Spinal cord (tissue), 10 donors: ENCODE results near the gene BCL7C. TPM values are rescaled to one million over a fixed set of nuclear protein-coding genes. Genes with fewer than 3 reads are reported as not detected.
"Not testable (repeated sequence)": the region's sequence is repeated elsewhere in the genome, so short reads cannot be mapped to it uniquely, and the experiment has no call there.

Experiments used
- DNase-seq, 6 donors: peaks; one replicate each; pipeline versions ENCODE4 v3.0.0 to v3.0.0-alpha.2; 2013 to 2015; ENCODE audit warnings: low spot score in 6 of 6, low read depth in 4 of 6
- H3K27ac ChIP-seq: one replicate; pipeline ENCODE4 v1.5.1; 2013; ENCODE audit warnings: low read depth, low read length, control low read depth
- H3K27me3 ChIP-seq: one replicate; pipeline ENCODE4 v1.6.1; 2013; ENCODE audit warnings: low read length; ENCODE audit not compliant: control insufficient read depth, insufficient read depth
- H3K36me3 ChIP-seq: one replicate; pipeline ENCODE4 v1.6.1; 2013; ENCODE audit warnings: low read length; ENCODE audit not compliant: control insufficient read depth, insufficient read depth
- H3K4me1 ChIP-seq: one replicate; pipeline ENCODE4 v1.6.1; 2013; ENCODE audit warnings: low read length; ENCODE audit not compliant: control insufficient read depth, insufficient read depth
- H3K4me3 ChIP-seq: one replicate; pipeline ENCODE4 v1.5.1; 2013; ENCODE audit warnings: low read depth, low read length, control low read depth
- H3K9me3 ChIP-seq: one replicate; pipeline ENCODE4 v1.6.1; 2013; ENCODE audit warnings: low read length; ENCODE audit not compliant: control insufficient read depth, insufficient read depth
- WGBS: methylation state at CpG from one replicate; pipeline ENCODE4 v1.1.5; 2013; ENCODE audit warnings: missing lambda C conversion rate; ENCODE audit not compliant: insufficient coverage; 5-methylcytosine and 5-hydroxymethylcytosine counted together
- polyA plus RNA-seq, 2 donors: library from polyadenylated mRNA; unstranded; fragments of 120-200 nt; gene quantifications; one replicate each; pipeline ENCODE4 v1.2.1, GENCODE V29; 2013; ENCODE audit not compliant: insufficient read length in 2 of 2
- total RNA-seq, 2 donors: library from RNA; depleted of rRNA in 1 of 2; stranded (reverse); fragments of 120-200 nt in 1 of 2; fragments of >200 nt in 1 of 2; gene quantifications; one replicate each; pipeline versions ENCODE4 v1.2.3 to v1.2.4, GENCODE V29; 2013 to 2014
- donor health status: healthy.

BCL7C gene
- total and polyA plus RNA-seq, 4 donors, result 27.0 to 71.7 (median 44.0) TPM

- Histone ChIP-seq H3K27me3 (no peaks in the 10 kb centered on the region), H3K27ac (peak overlapping the region; percentile 90), H3K9me3 (no peaks in the 10 kb centered on the region), H3K36me3 (peaks cover 34% of the 10 kb centered on the region), H3K4me3 (peak overlapping the region; percentile 80), H3K4me1 (peaks cover 23% of the 10 kb centered on the region)
- peak; percentile 83 to 98 (median 88) for DNase-seq
- WGBS, result under 1% methylated on average over 82 of the region's 85 CpGs
Observed at GRCh38 chr16:30874821-30875717, 18.8 kb downstream of the BCL7C start.

- Histone ChIP-seq H3K9me3 (no peaks in the 10 kb centered on the region), H3K27me3 (no peaks in the 10 kb centered on the region), H3K27ac (peak overlapping the region; percentile 90), H3K4me3 (peak overlapping the region; percentile 80), H3K36me3 (peaks cover 30% of the 10 kb centered on the region), H3K4me1 (peaks cover 23% of the 10 kb centered on the region)
- 19% methylated on average over 23 of the region's 23 CpGs for WGBS
- no peak for DNase-seq
Observed at GRCh38 chr16:30874244-30874820, 19.5 kb downstream of the BCL7C start.

- Histone ChIP-seq H3K4me3 (no peak overlapping the region), H3K27ac (no peak overlapping the region), H3K4me1 (peaks cover 10% of the 10 kb centered on the region), H3K27me3 (no peaks in the 10 kb centered on the region), H3K36me3 (peaks cover 17% of the 10 kb centered on the region), H3K9me3 (no peaks in the 10 kb centered on the region)
- DNase-seq, result no peak
- 95% methylated on average over 6 of the region's 6 CpGs for WGBS
Observed at GRCh38 chr16:30870904-30871303, 23.0 kb downstream of the BCL7C start.

- H3K36me3 ChIP-seq, result peaks cover 16% of the 10 kb centered on the region
- H3K27me3 ChIP-seq, result no peaks in the 10 kb centered on the region
- no peak for DNase-seq
- H3K9me3 ChIP-seq, result no peaks in the 10 kb centered on the region
- WGBS, result no CpG with 5 or more reads among the region's 5 CpGs
- no peaks in the 10 kb centered on the region for H3K4me1 ChIP-seq
- H3K27ac ChIP-seq, result no peak overlapping the region
- H3K4me3 ChIP-seq, result no peak overlapping the region
Observed at GRCh38 chr16:30867747-30868146, 26.1 kb downstream of the BCL7C start.

- Histone ChIP-seq H3K36me3 (peaks cover 11% of the 10 kb centered on the region), H3K27me3 (no peaks in the 10 kb centered on the region), H3K4me1 (no peaks in the 10 kb centered on the region), H3K27ac (no peak overlapping the region), H3K9me3 (no peaks in the 10 kb centered on the region), H3K4me3 (no peak overlapping the region)
- 80% methylated on average over 5 of the region's 6 CpGs for WGBS
- DNase-seq, result no peak
Observed at GRCh38 chr16:30866031-30866430, 27.8 kb downstream of the BCL7C start.

GRCh38 chr16:30863178-30863577 is 30.7 kb downstream of the BCL7C start:
- 86% methylated on average over 1 of the region's 3 CpGs for WGBS
- H3K4me3 ChIP-seq, H3K27me3 ChIP-seq, H3K9me3 ChIP-seq, H3K36me3 ChIP-seq, H3K4me1 ChIP-seq, H3K27ac ChIP-seq, DNase-seq: not testable (repeated sequence)

- not testable (repeated sequence) for H3K4me1 ChIP-seq, DNase-seq, H3K27me3 ChIP-seq, H3K27ac ChIP-seq, H3K9me3 ChIP-seq, H3K36me3 ChIP-seq, H3K4me3 ChIP-seq
- 85% methylated on average over 2 of the region's 7 CpGs for WGBS
Observed at GRCh38 chr16:30860729-30861128, 33.1 kb downstream of the BCL7C start.

- peaks cover 8% of the 10 kb centered on the region for H3K36me3 ChIP-seq
- no peaks in the 10 kb centered on the region for H3K4me1 ChIP-seq
- H3K27ac ChIP-seq, result no peak overlapping the region
- no peak for DNase-seq
- H3K4me3 ChIP-seq, result no peak overlapping the region
- H3K27me3 ChIP-seq, result no peaks in the 10 kb centered on the region
- 100% methylated on average over 1 of the region's 4 CpGs for WGBS
- no peaks in the 10 kb centered on the region for H3K9me3 ChIP-seq
Observed at GRCh38 chr16:30858829-30859423, 35.0 kb downstream of the BCL7C start.

GRCh38 chr16:30858111-30858495 is 35.8 kb downstream of the BCL7C start:
- DNase-seq, result no peak
- peaks cover 9% of the 10 kb centered on the region for H3K36me3 ChIP-seq
- no peaks in the 10 kb centered on the region for H3K4me1 ChIP-seq

More at GRCh38 chr16:30858111-30858495, 35.8 kb downstream of the BCL7C start:
- WGBS, result 79% methylated on average over 2 of the region's 3 CpGs
- H3K9me3 ChIP-seq, result no peaks in the 10 kb centered on the region
- H3K27me3 ChIP-seq, result no peaks in the 10 kb centered on the region
- H3K4me3 ChIP-seq, result no peak overlapping the region
- H3K27ac ChIP-seq, result no peak overlapping the region
